WTC11 (cell line): ENCODE results near the gene SOX5. TPM values are rescaled to one million over a fixed set of nuclear protein-coding genes. Genes with fewer than 3 reads are reported as not detected.

Experiments used
- ATAC-seq: fragments of 200-7000 bp; cut with Tn5 transposase; 2 replicates; pipeline ENCODE4 v1.10.0; 2021; ENCODE audit warnings: mild to moderate bottlenecking, moderate library complexity
- CTCF ChIA-PET: fragments of 300-600 bp; sonication (Branson Sonifier 250); formaldehyde crosslinking; loops from one replicate; lab custom pipeline; 2021; ENCODE audit warnings: antibody characterized with exemption; lab: Charles Lee
- POLR2A ChIA-PET: fragments of 350-600 bp; sonication (Branson Sonifier 250); formaldehyde crosslinking; loops from one replicate; lab custom pipeline; 2021; ENCODE audit warnings: antibody characterized with exemption; lab: Charles Lee
- DNase-seq: peaks from one replicate; pipeline ENCODE4 v3.0.0; 2021; ENCODE audit warnings: low spot score
- H3K27ac Mint-ChIP-seq: 2 replicates; pipeline ENCODE4 v1.8.0; 2021; ENCODE audit warnings: mixed read lengths
- H3K27me3 Mint-ChIP-seq: 2 replicates; pipeline ENCODE4 v1.8.0; 2021; ENCODE audit warnings: low read depth, mild to moderate bottlenecking, moderate library complexity, mixed read lengths
- H3K36me3 Mint-ChIP-seq: 2 replicates; pipeline ENCODE4 v1.8.0; 2021; ENCODE audit warnings: mixed read lengths
- H3K4me1 Mint-ChIP-seq: 2 replicates; pipeline ENCODE4 v1.8.0; 2022; ENCODE audit warnings: mixed read lengths
- H3K4me3 Mint-ChIP-seq: 2 replicates; pipeline ENCODE4 v1.8.0; 2021; ENCODE audit warnings: mild to moderate bottlenecking, moderate library complexity, mixed read lengths
- H3K9me3 Mint-ChIP-seq: 2 replicates; pipeline ENCODE4 v1.8.0; 2021; ENCODE audit warnings: mixed read lengths
- ELF4 ChIP-seq: sonication (generic); formaldehyde crosslinking; IDR thresholded peaks from 2 replicates; pipeline ENCODE4 v1.8.1; 2022; ENCODE audit warnings: low read depth, mild to moderate bottlenecking, moderate library complexity, missing genetic modification reagents
- GRHL2 ChIP-seq: fragments of 250-450 bp; sonication (Bioruptor Pico); IDR thresholded peaks from 2 replicates; pipeline ENCODE4 v1.8.0; 2022; ENCODE audit warnings: mild to moderate bottlenecking, moderate library complexity; ENCODE audit not compliant: insufficient replicate concordance, severe bottlenecking
- IRF2 ChIP-seq: sonication (generic); formaldehyde crosslinking; IDR thresholded peaks from 2 replicates; pipeline ENCODE4 v1.8.0; 2022; ENCODE audit warnings: low read depth, missing genetic modification reagents, borderline replicate concordance
- JAZF1 ChIP-seq: fragments of 250-450 bp; sonication (Bioruptor Pico); IDR thresholded peaks from 2 replicates; pipeline ENCODE4 v1.9.0; 2021; ENCODE audit warnings: moderate library complexity, mild to moderate bottlenecking, inconsistent platforms
- NFYB ChIP-seq: sonication (generic); formaldehyde crosslinking; conservative IDR thresholded peaks from 2 replicates; pipeline ENCODE4 v1.8.0; 2022; ENCODE audit warnings: low read depth, missing genetic modification reagents
- NR2C2 ChIP-seq: sonication (generic); formaldehyde crosslinking; IDR thresholded peaks from 2 replicates; pipeline ENCODE4 v1.8.0; 2022; ENCODE audit warnings: mild to moderate bottlenecking, missing genetic modification reagents
- SMAD3 ChIP-seq: sonication (generic); formaldehyde crosslinking; IDR thresholded peaks from 2 replicates; pipeline ENCODE4 v1.8.0; 2022; ENCODE audit warnings: missing genetic modification reagents, mild to moderate bottlenecking, borderline replicate concordance
- SOX15 ChIP-seq: fragments of 250-450 bp; sonication (Bioruptor Pico); IDR thresholded peaks from 2 replicates; pipeline ENCODE4 v1.9.0; 2021; ENCODE audit warnings: mild to moderate bottlenecking
- TEAD4 ChIP-seq: sonication (generic); formaldehyde crosslinking; IDR thresholded peaks from 2 replicates; pipeline ENCODE4 v1.8.0; 2022; ENCODE audit warnings: mild to moderate bottlenecking, missing genetic modification reagents
- ZNF121 ChIP-seq: sonication (generic); formaldehyde crosslinking; IDR thresholded peaks from 2 replicates; pipeline ENCODE4 v1.8.0; 2023; ENCODE audit warnings: missing genetic modification reagents
- ZNF232 ChIP-seq: sonication (generic); formaldehyde crosslinking; IDR thresholded peaks from 2 replicates; pipeline ENCODE4 v1.8.0; 2022; ENCODE audit warnings: mild to moderate bottlenecking, missing genetic modification reagents
- total RNA-seq: library from RNA; stranded (reverse); gene quantifications from 3 replicates; pipeline ENCODE4 v1.2.3, GENCODE V29; 2021
- TF ChIP-seq, protein P1 (sequence below): fragments of 250-450 bp; sonication (Bioruptor Pico); IDR thresholded peaks from 2 replicates; pipeline ENCODE4 v1.9.0; 2021; ENCODE audit warnings: mild to moderate bottlenecking
- TF ChIP-seq, protein P2 (sequence below): sonication (generic); formaldehyde crosslinking; IDR thresholded peaks from 2 replicates; pipeline ENCODE4 v1.8.0; 2022; ENCODE audit warnings: mild to moderate bottlenecking, missing genetic modification reagents
- TF ChIP-seq, protein P3 (sequence below): fragments of 250-450 bp; sonication (Bioruptor Pico); IDR thresholded peaks from 2 replicates; pipeline ENCODE4 v1.9.0; 2021; ENCODE audit warnings: mild to moderate bottlenecking, borderline replicate concordance
- TF ChIP-seq, protein P4 (sequence below): sonication (generic); formaldehyde crosslinking; IDR thresholded peaks from 2 replicates; pipeline ENCODE4 v1.8.0; 2022; ENCODE audit warnings: mild to moderate bottlenecking, missing genetic modification reagents

SOX5 gene
- total RNA-seq, 1 experiment from 2014 or later, result 2.3 TPM

DNA sequence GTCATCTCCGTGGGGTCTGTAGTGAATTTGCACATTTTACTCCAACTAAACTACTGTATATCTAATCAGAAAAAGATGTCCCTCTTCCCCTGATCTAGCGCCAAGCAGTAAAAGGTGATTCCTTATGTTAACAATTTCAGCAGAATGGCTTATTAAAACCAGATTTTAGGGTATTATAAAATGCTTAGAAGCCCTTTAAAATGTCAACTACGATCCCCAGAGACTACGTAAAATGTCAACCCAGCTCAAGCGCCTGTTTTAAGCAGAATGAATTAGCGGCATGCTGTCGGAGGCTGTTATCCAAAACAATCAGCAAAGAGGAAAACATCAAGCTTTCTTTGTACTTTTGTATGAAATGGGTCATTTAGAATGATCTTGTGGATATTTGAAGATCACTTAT lies 408.9 kb downstream of the SOX5 start:
- H3K4me1 Mint-ChIP-seq, result peaks cover 14% of the 10 kb centered on the region
- ChIA-PET POLR2A (no interaction called here), CTCF (no interaction called here)
- H3K9me3 Mint-ChIP-seq, result peaks cover 3% of the 10 kb centered on the region; the same call in 1 of the 2 replicates
- H3K27me3 Mint-ChIP-seq, result no peaks in the 10 kb centered on the region
- H3K36me3 Mint-ChIP-seq, result 0 out of 2 replicates have a peak, but pooled peaks cover 2% of the 10 kb centered on the region
- H3K27ac Mint-ChIP-seq, result no peak overlapping the region
- H3K4me3 Mint-ChIP-seq, result no peak overlapping the region
- no peak for TF ChIP-seq TEAD4
- no peak for TF ChIP-seq NR2C2
- TF ChIP-seq, all 79 proteins: peak for 0
- ATAC-seq, result no peak
- no peak for DNase-seq

DNA sequence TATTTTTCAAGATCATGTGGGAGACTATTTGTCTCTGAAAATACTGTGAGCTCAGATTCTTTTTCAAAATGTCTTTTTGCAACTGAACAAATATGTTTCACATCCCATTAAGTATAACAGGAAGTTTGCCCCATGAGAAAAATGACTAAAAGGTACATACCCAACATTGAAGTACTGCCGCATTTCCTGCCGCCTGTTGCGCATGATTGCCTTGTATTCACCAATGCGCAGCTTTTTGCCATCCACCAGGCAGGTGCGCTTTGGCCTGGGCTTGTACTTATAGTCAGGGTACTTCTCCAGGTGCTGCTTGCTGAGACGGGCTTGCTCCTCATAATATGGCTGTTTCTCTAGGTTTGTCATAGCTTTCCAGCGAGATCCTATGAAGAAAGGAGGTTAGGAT lies 413.2 kb downstream of the SOX5 start:
- Mint-ChIP-seq H3K27ac (peak overlapping the region; percentile 71), H3K36me3 (0 out of 2 replicates have a peak, but pooled peaks cover 2% of the 10 kb centered on the region), H3K4me1 (peaks cover 18% of the 10 kb centered on the region), H3K4me3 (no peak overlapping the region), H3K9me3 (peaks cover 3% of the 10 kb centered on the region; the same call in 1 of the 2 replicates), H3K27me3 (no peaks in the 10 kb centered on the region)
- CTCF ChIA-PET, result no interaction called here
- POLR2A ChIA-PET, result no interaction called here
- DNase-seq (no peak), ATAC-seq (no peak)
- TF ChIP-seq ZNF232 (CRISPR knock-in tag) (no peak), IRF2 (no peak)
- TF ChIP-seq, protein P1, sequence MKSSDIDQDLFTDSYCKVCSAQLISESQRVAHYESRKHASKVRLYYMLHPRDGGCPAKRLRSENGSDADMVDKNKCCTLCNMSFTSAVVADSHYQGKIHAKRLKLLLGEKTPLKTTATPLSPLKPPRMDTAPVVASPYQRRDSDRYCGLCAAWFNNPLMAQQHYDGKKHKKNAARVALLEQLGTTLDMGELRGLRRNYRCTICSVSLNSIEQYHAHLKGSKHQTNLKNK, result no peak
- TF ChIP-seq, protein P2, sequence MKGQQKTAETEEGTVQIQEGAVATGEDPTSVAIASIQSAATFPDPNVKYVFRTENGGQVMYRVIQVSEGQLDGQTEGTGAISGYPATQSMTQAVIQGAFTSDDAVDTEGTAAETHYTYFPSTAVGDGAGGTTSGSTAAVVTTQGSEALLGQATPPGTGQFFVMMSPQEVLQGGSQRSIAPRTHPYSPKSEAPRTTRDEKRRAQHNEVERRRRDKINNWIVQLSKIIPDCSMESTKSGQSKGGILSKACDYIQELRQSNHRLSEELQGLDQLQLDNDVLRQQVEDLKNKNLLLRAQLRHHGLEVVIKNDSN (CRISPR knock-in tag), result no peak
- TF ChIP-seq, protein P3, sequence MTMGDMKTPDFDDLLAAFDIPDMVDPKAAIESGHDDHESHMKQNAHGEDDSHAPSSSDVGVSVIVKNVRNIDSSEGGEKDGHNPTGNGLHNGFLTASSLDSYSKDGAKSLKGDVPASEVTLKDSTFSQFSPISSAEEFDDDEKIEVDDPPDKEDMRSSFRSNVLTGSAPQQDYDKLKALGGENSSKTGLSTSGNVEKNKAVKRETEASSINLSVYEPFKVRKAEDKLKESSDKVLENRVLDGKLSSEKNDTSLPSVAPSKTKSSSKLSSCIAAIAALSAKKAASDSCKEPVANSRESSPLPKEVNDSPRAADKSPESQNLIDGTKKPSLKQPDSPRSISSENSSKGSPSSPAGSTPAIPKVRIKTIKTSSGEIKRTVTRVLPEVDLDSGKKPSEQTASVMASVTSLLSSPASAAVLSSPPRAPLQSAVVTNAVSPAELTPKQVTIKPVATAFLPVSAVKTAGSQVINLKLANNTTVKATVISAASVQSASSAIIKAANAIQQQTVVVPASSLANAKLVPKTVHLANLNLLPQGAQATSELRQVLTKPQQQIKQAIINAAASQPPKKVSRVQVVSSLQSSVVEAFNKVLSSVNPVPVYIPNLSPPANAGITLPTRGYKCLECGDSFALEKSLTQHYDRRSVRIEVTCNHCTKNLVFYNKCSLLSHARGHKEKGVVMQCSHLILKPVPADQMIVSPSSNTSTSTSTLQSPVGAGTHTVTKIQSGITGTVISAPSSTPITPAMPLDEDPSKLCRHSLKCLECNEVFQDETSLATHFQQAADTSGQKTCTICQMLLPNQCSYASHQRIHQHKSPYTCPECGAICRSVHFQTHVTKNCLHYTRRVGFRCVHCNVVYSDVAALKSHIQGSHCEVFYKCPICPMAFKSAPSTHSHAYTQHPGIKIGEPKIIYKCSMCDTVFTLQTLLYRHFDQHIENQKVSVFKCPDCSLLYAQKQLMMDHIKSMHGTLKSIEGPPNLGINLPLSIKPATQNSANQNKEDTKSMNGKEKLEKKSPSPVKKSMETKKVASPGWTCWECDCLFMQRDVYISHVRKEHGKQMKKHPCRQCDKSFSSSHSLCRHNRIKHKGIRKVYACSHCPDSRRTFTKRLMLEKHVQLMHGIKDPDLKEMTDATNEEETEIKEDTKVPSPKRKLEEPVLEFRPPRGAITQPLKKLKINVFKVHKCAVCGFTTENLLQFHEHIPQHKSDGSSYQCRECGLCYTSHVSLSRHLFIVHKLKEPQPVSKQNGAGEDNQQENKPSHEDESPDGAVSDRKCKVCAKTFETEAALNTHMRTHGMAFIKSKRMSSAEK (CRISPR knock-in tag), result no peak

DNA sequence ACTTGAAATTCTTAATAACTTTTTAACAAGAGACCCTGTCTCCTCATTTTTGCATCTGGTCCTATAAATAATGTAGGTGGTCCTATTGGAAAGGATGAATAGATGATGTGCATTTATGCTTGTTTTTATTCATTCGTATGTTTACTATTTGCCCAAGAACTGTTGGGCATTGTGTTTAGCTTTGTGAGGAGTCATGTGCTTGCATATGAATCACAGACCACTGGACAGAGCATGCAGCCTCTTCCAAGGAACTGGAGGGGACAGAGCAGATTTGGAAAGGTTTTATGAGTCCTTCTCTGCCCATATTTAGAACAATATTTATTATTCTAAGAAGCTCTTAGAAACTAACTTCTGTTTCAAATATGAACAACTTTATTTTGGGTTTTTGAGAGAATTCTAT lies 414.0 kb downstream of the SOX5 start:
- ChIA-PET CTCF (no interaction called here), POLR2A (no interaction called here)
- peaks cover 3% of the 10 kb centered on the region; the same call in 1 of the 2 replicates for H3K9me3 Mint-ChIP-seq
- H3K27me3 Mint-ChIP-seq, result no peaks in the 10 kb centered on the region
- H3K27ac Mint-ChIP-seq, result no peak overlapping the region
- DNase-seq (no peak), ATAC-seq (no peak)
- no peak for TF ChIP-seq GRHL2 (CRISPR knock-in tag)
- H3K4me1 Mint-ChIP-seq, result peaks cover 18% of the 10 kb centered on the region
- H3K4me3 Mint-ChIP-seq, result no peak overlapping the region
- 0 out of 2 replicates have a peak, but pooled peaks cover 2% of the 10 kb centered on the region for H3K36me3 Mint-ChIP-seq

DNA sequence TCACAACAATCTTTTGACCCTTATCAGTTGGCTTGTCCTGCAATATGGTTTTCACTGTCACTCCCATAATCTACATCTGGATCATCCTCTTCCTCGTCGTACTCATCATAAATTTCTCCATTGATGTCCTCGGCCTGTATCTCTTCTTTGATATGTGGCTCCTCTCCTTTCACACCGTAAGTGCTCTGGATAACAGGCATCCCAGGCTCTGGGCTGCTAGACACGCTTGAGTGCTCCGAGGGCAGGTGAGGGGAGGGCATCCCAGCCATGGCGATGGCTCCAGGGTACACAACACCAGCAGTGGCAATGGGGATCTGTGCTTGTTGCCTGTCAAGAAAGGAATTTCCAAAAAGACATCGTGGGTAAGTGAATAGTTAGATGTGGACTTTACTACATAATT lies 415.3 kb downstream of the SOX5 start:
- CTCF ChIA-PET, result no interaction called here
- POLR2A ChIA-PET, result no interaction called here
- ATAC-seq (no peak; the same call in 1 of the 2 replicates), DNase-seq (no peak)
- peaks cover 18% of the 10 kb centered on the region for H3K4me1 Mint-ChIP-seq
- TF ChIP-seq, protein P4, sequence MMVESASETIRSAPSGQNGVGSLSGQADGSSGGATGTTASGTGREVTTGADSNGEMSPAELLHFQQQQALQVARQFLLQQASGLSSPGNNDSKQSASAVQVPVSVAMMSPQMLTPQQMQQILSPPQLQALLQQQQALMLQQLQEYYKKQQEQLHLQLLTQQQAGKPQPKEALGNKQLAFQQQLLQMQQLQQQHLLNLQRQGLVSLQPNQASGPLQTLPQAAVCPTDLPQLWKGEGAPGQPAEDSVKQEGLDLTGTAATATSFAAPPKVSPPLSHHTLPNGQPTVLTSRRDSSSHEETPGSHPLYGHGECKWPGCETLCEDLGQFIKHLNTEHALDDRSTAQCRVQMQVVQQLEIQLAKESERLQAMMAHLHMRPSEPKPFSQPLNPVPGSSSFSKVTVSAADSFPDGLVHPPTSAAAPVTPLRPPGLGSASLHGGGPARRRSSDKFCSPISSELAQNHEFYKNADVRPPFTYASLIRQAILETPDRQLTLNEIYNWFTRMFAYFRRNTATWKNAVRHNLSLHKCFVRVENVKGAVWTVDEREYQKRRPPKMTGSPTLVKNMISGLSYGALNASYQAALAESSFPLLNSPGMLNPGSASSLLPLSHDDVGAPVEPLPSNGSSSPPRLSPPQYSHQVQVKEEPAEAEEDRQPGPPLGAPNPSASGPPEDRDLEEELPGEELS (CRISPR knock-in tag), result no peak
- TF ChIP-seq ELF4 (no peak), NR2C2 (no peak), SOX15 (no peak), ZNF232 (CRISPR knock-in tag) (no peak), ZNF121 (no peak), TEAD4 (no peak), JAZF1 (CRISPR knock-in tag) (no peak), NFYB (CRISPR knock-in tag) (no peak), SMAD3 (CRISPR knock-in tag) (no peak)
- H3K36me3 Mint-ChIP-seq, result 0 out of 2 replicates have a peak, but pooled peaks cover 2% of the 10 kb centered on the region
- H3K4me3 Mint-ChIP-seq, result no peak overlapping the region
- no peaks in the 10 kb centered on the region for H3K27me3 Mint-ChIP-seq
- H3K27ac Mint-ChIP-seq, result 0 out of 2 replicates have a peak overlapping the region, but pooled peaks have one; percentile 3
- H3K9me3 Mint-ChIP-seq, result peaks cover 3% of the 10 kb centered on the region; the same call in 1 of the 2 replicates
